Naive thymus-derived CD4-positive, alpha-beta T cell (primary cell): ENCODE results near the gene FGF5. TPM values are rescaled to one million over a fixed set of nuclear protein-coding genes. Genes with fewer than 3 reads are reported as not detected.
"Not testable (repeated sequence)": the region's sequence is repeated elsewhere in the genome, so short reads cannot be mapped to it uniquely, and the experiment has no call there.

ENCODE experiments used
- ATAC-seq: fragments of 150-1000 bp; cut with Tn5 transposase; 2 replicates; pipeline ENCODE4 v1.10.0; 2021; ENCODE audit warnings: mild to moderate bottlenecking, moderate library complexity
- CTCF ChIA-PET: fragments of 350-600 bp; sonication (Branson Sonifier 250); formaldehyde crosslinking; loops from one replicate; lab custom pipeline; 2021; ENCODE audit warnings: antibody characterized with exemption; lab: Charles Lee
- POLR2A ChIA-PET: fragments of 350-600 bp; sonication (Branson Sonifier 250); formaldehyde crosslinking; loops from one replicate; lab custom pipeline; 2021; ENCODE audit warnings: antibody characterized with exemption, inconsistent platforms; lab: Charles Lee
- DNase-seq, 9 donors: peaks; one replicate each; pipeline versions ENCODE4 v3.0.0 to v3.0.0-alpha.2; 2020 to 2022; ENCODE audit warnings: mixed read lengths in 1 of 9
- H3K27ac ChIP-seq: one replicate; pipeline ENCODE4 v1.7.0; 2013; ENCODE audit warnings: mild to moderate bottlenecking, low read depth, low read length, moderate library complexity
- H3K27me3 ChIP-seq, 2 donors: one replicate each; pipeline ENCODE4 v1.7.0; 2013; ENCODE audit warnings: low read length in 2 of 2, mild to moderate bottlenecking in 2 of 2, moderate library complexity in 2 of 2; ENCODE audit not compliant: control insufficient read depth in 2 of 2, insufficient read depth in 2 of 2
- H3K36me3 ChIP-seq, 3 experiments: 1 replicate in 2 of 3; 2 replicates in 1 of 3; pipeline ENCODE4 v1.7.0; 2013; ENCODE audit warnings: low read length in 3 of 3, mild to moderate bottlenecking in 3 of 3, moderate library complexity in 1 of 3; ENCODE audit not compliant: insufficient read depth in 3 of 3, control insufficient read depth in 2 of 3
- H3K4me1 ChIP-seq, 2 donors: one replicate each; pipeline ENCODE4 v1.7.0; 2013; ENCODE audit warnings: low read length in 2 of 2, mild to moderate bottlenecking in 2 of 2, moderate library complexity in 1 of 2; ENCODE audit not compliant: control insufficient read depth in 2 of 2, insufficient read depth in 2 of 2
- H3K4me3 ChIP-seq: 2 replicates; pipeline ENCODE4 v1.7.0; 2013; ENCODE audit warnings: mild to moderate bottlenecking, low read length
- H3K9me3 ChIP-seq, 3 experiments: 1 replicate in 2 of 3; 2 replicates in 1 of 3; pipeline ENCODE4 v1.7.0; 2013; ENCODE audit warnings: low read length in 3 of 3; ENCODE audit not compliant: control insufficient read depth in 2 of 3
- H3K27ac Mint-ChIP-seq, 9 donors: one replicate each; pipeline ENCODE4 v1.8.0; 2020 to 2022; ENCODE audit warnings: mixed read lengths in 9 of 9, mild to moderate bottlenecking in 8 of 9, moderate library complexity in 5 of 9, inconsistent platforms in 2 of 9
- H3K27me3 Mint-ChIP-seq, 5 donors: one replicate each; pipeline ENCODE4 v1.8.0; 2021 to 2022; ENCODE audit warnings: mixed read lengths in 5 of 5, mild to moderate bottlenecking in 1 of 5
- H3K36me3 Mint-ChIP-seq, 5 donors: one replicate each; pipeline ENCODE4 v1.8.0; 2020 to 2022; ENCODE audit warnings: mixed read lengths in 5 of 5, mild to moderate bottlenecking in 3 of 5, inconsistent platforms in 1 of 5
- H3K4me1 Mint-ChIP-seq, 7 donors: one replicate each; pipeline ENCODE4 v1.8.0; 2020 to 2022; ENCODE audit warnings: mixed read lengths in 7 of 7, mild to moderate bottlenecking in 3 of 7, inconsistent platforms in 1 of 7
- H3K4me3 Mint-ChIP-seq, 10 donors: one replicate each; pipeline ENCODE4 v1.8.0; 2020 to 2022; ENCODE audit warnings: mild to moderate bottlenecking in 10 of 10, mixed read lengths in 10 of 10, moderate library complexity in 6 of 10, inconsistent platforms in 2 of 10
- H3K9me3 Mint-ChIP-seq, 11 donors: one replicate each; pipeline ENCODE4 v1.8.0; 2020 to 2022; ENCODE audit warnings: mixed read lengths in 11 of 11, mild to moderate bottlenecking in 4 of 11, inconsistent platforms in 1 of 11, moderate library complexity in 1 of 11
- intact Hi-C, 2 donors: fragments of 100-400 bp; cut with micrococcal nuclease; formaldehyde crosslinking; loops; one replicate each; pipeline ENCODE4 v1.15.1; 2023
- polyA plus RNA-seq, 2 donors: library from polyadenylated mRNA; unstranded; fragments of 300-500 nt; fragmentation: Illumina TruSeq; gene quantifications; one replicate each; pipeline ENCODE4 v1.2.3, GENCODE V29; 2021
- total RNA-seq, 6 experiments: library from RNA in 5 of 6; stranded (reverse) in 5 of 6; gene quantifications; 1 replicate in 5 of 6; 2 replicates in 1 of 6; pipeline ENCODE4 v1.2.3 and lab custom pipeline; 2021 to 2026

Gene FGF5
- total and polyA plus RNA-seq, 7 experiments from 2014 or later = 0.05 TPM; not detected in 6

DNA sequence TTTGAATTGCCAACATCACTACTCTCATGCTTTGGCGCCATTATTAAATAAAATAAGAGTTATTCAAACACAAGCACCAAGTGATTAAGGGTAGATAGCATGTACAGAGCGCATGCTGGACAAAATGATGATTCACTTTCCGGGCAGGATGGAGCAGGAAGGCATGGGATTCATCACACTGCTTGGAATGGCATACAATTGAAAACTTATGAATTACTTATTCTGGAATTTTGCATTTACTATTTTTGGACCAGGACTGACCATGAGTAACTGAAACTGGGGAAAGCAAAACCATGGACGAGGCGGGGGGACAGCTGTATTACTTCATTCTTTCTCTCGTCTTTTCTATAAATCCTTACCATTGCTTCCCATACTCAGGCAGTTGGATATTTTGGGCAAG, 28.5 kb upstream of the FGF5 start:
- Histone ChIP-seq H3K9me3 (no peaks in the 10 kb centered on the region), H3K36me3 (no peaks in the 10 kb centered on the region), H3K4me1 (no peaks in the 10 kb centered on the region), H3K27me3 (no peaks in the 10 kb centered on the region), H3K4me3 (no peak overlapping the region), H3K27ac (no peak overlapping the region)
- ATAC-seq (no peak), DNase-seq (no peak)
- peaks cover 0 to 12% (median 6%) of the 10 kb centered on the region in 5 donors for H3K27me3 Mint-ChIP-seq
- ChIA-PET CTCF (no interaction called here), POLR2A (no interaction called here)
- H3K36me3 Mint-ChIP-seq = no peaks in the 10 kb centered on the region
- intact Hi-C loops = no loop called here
- no peak overlapping the region for H3K4me3 Mint-ChIP-seq
- no peak overlapping the region for H3K27ac Mint-ChIP-seq
- H3K9me3 Mint-ChIP-seq = no peaks in the 10 kb centered on the region
- H3K4me1 Mint-ChIP-seq = no peaks in the 10 kb centered on the region

GRCh38 chr4:80239480-80240150, 26.8 kb upstream of the FGF5 start:
- CTCF ChIA-PET = no interaction called here
- H3K27ac ChIP-seq = no peak overlapping the region
- no peaks in the 10 kb centered on the region for H3K27me3 ChIP-seq
- H3K9me3 Mint-ChIP-seq = no peaks in the 10 kb centered on the region
- H3K27me3 Mint-ChIP-seq = peaks cover 5 to 12% (median 8%) of the 10 kb centered on the region in 5 donors
- H3K36me3 ChIP-seq = no peaks in the 10 kb centered on the region
- H3K27ac Mint-ChIP-seq = no peak overlapping the region
- no peak overlapping the region for H3K4me3 Mint-ChIP-seq
- POLR2A ChIA-PET = no interaction called here
- H3K36me3 Mint-ChIP-seq = no peaks in the 10 kb centered on the region
- no peak overlapping the region for H3K4me3 ChIP-seq
- ATAC-seq (no peak), DNase-seq (no peak)
- intact Hi-C loops = no loop called here
- no peaks in the 10 kb centered on the region for H3K4me1 ChIP-seq
- no peaks in the 10 kb centered on the region for H3K9me3 ChIP-seq
- H3K4me1 Mint-ChIP-seq = no peaks in the 10 kb centered on the region

GRCh38 chr4:80240976-80241375, 25.5 kb upstream of the FGF5 start:
- Mint-ChIP-seq H3K4me1 (no peaks in the 10 kb centered on the region), H3K36me3 (no peaks in the 10 kb centered on the region), H3K27ac (no peak overlapping the region), H3K9me3 (no peaks in the 10 kb centered on the region), H3K27me3 (peaks cover 4 to 10% (median 9%) of the 10 kb centered on the region in 5 donors), H3K4me3 (no peak overlapping the region)
- DNase-seq = no peak
- H3K4me1 ChIP-seq = no peaks in the 10 kb centered on the region
- intact Hi-C loops = no loop called here
- no peak overlapping the region for H3K27ac ChIP-seq
- no peak overlapping the region for H3K4me3 ChIP-seq
- ChIA-PET POLR2A (no interaction called here), CTCF (no interaction called here)
- no peaks in the 10 kb centered on the region for H3K9me3 ChIP-seq
- ATAC-seq = no peak
- no peaks in the 10 kb centered on the region for H3K36me3 ChIP-seq
- no peaks in the 10 kb centered on the region for H3K27me3 ChIP-seq

- H3K36me3 Mint-ChIP-seq = no peaks in the 10 kb centered on the region
- H3K9me3 Mint-ChIP-seq = no peaks in the 10 kb centered on the region
- Histone ChIP-seq H3K27ac (no peak overlapping the region), H3K4me1 (no peaks in the 10 kb centered on the region), H3K36me3 (no peaks in the 10 kb centered on the region), H3K27me3 (no peaks in the 10 kb centered on the region), H3K4me3 (no peak overlapping the region), H3K9me3 (no peaks in the 10 kb centered on the region)
- H3K4me1 Mint-ChIP-seq = no peaks in the 10 kb centered on the region
- no peak overlapping the region for H3K4me3 Mint-ChIP-seq
- CTCF ChIA-PET = no interaction called here
- H3K27me3 Mint-ChIP-seq = peaks cover 11 to 19% (median 15%) of the 10 kb centered on the region in 5 donors
- no peak overlapping the region for H3K27ac Mint-ChIP-seq
- ATAC-seq (no peak), DNase-seq (no peak)
- POLR2A ChIA-PET = no interaction called here
- intact Hi-C loops = no loop called here
Measured at GRCh38 chr4:80243274-80244018, 23.0 kb upstream of the FGF5 start.

GRCh38 chr4:80247484-80247883, 19.0 kb upstream of the FGF5 start:
- H3K27me3 ChIP-seq, DNase-seq, H3K36me3 Mint-ChIP-seq, H3K27ac Mint-ChIP-seq, H3K36me3 ChIP-seq, H3K4me1 ChIP-seq, H3K4me1 Mint-ChIP-seq, H3K9me3 ChIP-seq, H3K4me3 Mint-ChIP-seq, ATAC-seq, H3K9me3 Mint-ChIP-seq, POLR2A ChIA-PET, intact Hi-C loops, H3K27ac ChIP-seq, H3K4me3 ChIP-seq, CTCF ChIA-PET: not testable (repeated sequence)
- H3K27me3 Mint-ChIP-seq = peaks cover 15 to 32% (median 16%) of the 10 kb centered on the region in 5 donors

DNA sequence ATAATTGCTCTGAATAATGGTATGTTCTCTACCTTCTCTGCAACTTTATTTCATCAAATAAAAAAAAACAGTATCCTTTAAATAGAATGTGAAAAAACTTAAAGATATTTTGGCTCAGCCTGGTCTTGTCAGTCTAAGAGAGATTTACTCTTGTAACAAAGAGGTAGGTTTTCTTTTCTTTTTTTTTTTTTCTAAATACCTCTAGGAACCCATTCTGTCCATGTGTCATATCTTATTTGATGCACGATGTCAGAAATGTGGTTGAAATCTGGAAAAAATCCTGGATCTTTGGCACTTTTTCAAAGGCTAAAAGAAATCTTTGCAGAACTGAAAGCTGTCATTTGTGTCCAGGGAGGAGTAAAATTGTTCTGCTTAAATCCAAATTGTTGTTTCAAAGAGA, 17.3 kb upstream of the FGF5 start:
- CTCF ChIA-PET = no interaction called here
- Mint-ChIP-seq H3K9me3 (no peaks in the 10 kb centered on the region), H3K27me3 (peaks cover 12 to 24% (median 15%) of the 10 kb centered on the region in 5 donors), H3K4me1 (no peaks in the 10 kb centered on the region), H3K36me3 (no peaks in the 10 kb centered on the region), H3K4me3 (no peak overlapping the region), H3K27ac (no peak overlapping the region)
- Histone ChIP-seq H3K4me3 (no peak overlapping the region), H3K36me3 (no peaks in the 10 kb centered on the region), H3K9me3 (no peaks in the 10 kb centered on the region), H3K27ac (no peak overlapping the region), H3K4me1 (no peaks in the 10 kb centered on the region), H3K27me3 (no peaks in the 10 kb centered on the region)
- ATAC-seq (no peak), DNase-seq (no peak)
- POLR2A ChIA-PET = interaction anchor here (0.6 kb wide), 1 partner anchor 9 kb away, joined by 3 read pairs; no protein-coding TSS in a partner anchor
- intact Hi-C loops = no loop called here

DNA sequence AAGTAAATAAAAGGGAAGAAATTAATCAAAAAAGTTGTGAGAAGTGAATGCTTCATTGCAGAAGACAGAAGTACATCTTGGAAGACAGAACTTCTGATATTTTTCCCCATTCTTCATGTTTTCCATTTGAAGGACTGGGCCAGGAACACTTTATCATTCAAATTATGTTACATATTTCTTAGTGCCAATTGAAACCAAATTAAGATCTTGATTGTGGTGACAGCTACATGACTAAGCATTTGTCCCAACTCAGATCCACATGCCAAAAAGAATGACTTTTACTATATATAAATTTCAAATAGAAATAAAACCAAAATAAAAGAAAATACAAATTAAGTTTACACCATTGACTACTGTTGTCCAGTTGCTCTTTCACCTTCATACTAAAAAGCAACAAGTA, 14.0 kb upstream of the FGF5 start:
- Histone ChIP-seq H3K27me3 (peaks cover 0 to 2% of the 10 kb centered on the region in 2 donors), H3K4me3 (no peak overlapping the region), H3K9me3 (no peaks in the 10 kb centered on the region), H3K27ac (no peak overlapping the region), H3K4me1 (no peaks in the 10 kb centered on the region), H3K36me3 (no peaks in the 10 kb centered on the region)
- peaks cover 23 to 33% (median 30%) of the 10 kb centered on the region in 5 donors for H3K27me3 Mint-ChIP-seq
- ATAC-seq (no peak), DNase-seq (no peak)
- H3K4me3 Mint-ChIP-seq = no peak overlapping the region
- H3K9me3 Mint-ChIP-seq = no peaks in the 10 kb centered on the region
- H3K27ac Mint-ChIP-seq = no peak overlapping the region
- H3K4me1 Mint-ChIP-seq = no peaks in the 10 kb centered on the region
- ChIA-PET CTCF (no interaction called here), POLR2A (interaction anchor here (0.6 kb wide), 1 partner anchor 26 kb away, joined by 3 read pairs; no protein-coding TSS in a partner anchor)
- H3K36me3 Mint-ChIP-seq = no peaks in the 10 kb centered on the region
- intact Hi-C loops = no loop called here
